Measurements from ENCODE around the gene ARHGEF38.

The ARHGEF38 gene

DNA sequence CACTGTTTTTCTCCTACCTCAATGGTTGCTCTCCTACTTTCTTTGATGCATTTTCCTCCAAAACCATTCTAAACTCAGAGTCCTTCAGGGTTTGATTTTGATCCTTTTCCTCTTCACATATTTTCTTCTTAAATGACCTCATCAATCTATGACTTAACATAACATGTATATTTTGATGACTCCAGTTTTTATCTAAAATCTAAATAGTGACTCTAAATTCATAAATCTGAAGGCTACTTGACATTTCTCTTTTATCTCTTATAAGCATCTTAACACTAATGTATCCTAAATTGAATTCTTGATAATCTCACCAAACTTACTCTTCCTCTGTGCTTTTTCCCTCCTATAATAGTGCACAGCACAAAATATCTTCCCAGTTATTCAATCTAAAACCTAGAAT lies 4.7 kb upstream of the ARHGEF38 start:
- no peaks in the 10 kb centered on the region for H3F3A ChIP-seq (ENCODE audit: control insufficient read depth, insufficient read depth)
- peaks cover 11% of the 10 kb centered on the region for H3K4me1 ChIP-seq (ENCODE audit: control insufficient read depth, low read length)
- no peaks in the 10 kb centered on the region for H3K36me3 ChIP-seq (ENCODE audit: control insufficient read depth, low read length)
- H4K20me1 ChIP-seq (ENCODE audit: control insufficient read depth, insufficient read depth, low read depth, low read length): no peaks in the 10 kb centered on the region
- H3K27me3 ChIP-seq (ENCODE audit: control insufficient read depth, low read length): no peaks in the 10 kb centered on the region; the same call in 1 of the 2 replicates
- no peak for TF ChIP-seq EZH2phosphoT487 (IDR thresholded peaks at IDR 0.05; ENCODE audit: borderline replicate concordance, low read length)
- TF ChIP-seq, protein P1, sequence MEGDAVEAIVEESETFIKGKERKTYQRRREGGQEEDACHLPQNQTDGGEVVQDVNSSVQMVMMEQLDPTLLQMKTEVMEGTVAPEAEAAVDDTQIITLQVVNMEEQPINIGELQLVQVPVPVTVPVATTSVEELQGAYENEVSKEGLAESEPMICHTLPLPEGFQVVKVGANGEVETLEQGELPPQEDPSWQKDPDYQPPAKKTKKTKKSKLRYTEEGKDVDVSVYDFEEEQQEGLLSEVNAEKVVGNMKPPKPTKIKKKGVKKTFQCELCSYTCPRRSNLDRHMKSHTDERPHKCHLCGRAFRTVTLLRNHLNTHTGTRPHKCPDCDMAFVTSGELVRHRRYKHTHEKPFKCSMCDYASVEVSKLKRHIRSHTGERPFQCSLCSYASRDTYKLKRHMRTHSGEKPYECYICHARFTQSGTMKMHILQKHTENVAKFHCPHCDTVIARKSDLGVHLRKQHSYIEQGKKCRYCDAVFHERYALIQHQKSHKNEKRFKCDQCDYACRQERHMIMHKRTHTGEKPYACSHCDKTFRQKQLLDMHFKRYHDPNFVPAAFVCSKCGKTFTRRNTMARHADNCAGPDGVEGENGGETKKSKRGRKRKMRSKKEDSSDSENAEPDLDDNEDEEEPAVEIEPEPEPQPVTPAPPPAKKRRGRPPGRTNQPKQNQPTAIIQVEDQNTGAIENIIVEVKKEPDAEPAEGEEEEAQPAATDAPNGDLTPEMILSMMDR (IDR thresholded peaks at IDR 0.05; ENCODE audit: low read depth, low read length, poor library complexity, severe bottlenecking): no peak
- no peaks in the 10 kb centered on the region for H3K79me2 ChIP-seq (ENCODE audit: control insufficient read depth, low read length)
- no peaks in the 10 kb centered on the region for H3K9me3 ChIP-seq (ENCODE audit: control insufficient read depth, insufficient read depth, low read length)
- no peaks in the 10 kb centered on the region for H3K9me2 ChIP-seq (replicated peaks; ENCODE audit: control insufficient read depth, low read length)
- H3K4me2 ChIP-seq (ENCODE audit: low read length): no peak overlapping the region
- no peak overlapping the region for H3K4me3 ChIP-seq (ENCODE audit: low read length)
- no peak overlapping the region for H3K27ac ChIP-seq (ENCODE audit: low read depth, low read length)

DNA sequence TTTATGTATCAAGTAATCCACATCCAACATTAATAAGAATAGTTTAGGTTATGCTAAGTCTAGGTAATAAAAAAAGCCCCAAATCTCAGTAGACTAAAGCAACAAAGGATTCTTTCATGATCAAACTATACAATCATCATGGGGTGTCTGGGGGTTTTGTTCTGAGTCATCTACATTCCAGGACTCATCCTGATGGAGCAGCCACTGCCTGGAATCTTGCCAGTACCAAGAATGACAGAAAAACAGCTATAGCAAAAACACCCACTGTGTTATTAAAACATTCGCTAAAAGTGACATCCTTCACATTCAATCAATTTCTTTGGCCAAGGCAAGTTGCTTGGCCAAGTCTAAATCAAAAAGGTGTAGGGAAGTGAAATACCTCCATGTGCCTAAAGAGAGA lies 3.9 kb upstream of the ARHGEF38 start:
- no peaks in the 10 kb centered on the region for H3K9me3 ChIP-seq (ENCODE audit: control insufficient read depth, insufficient read depth, low read length)
- no peaks in the 10 kb centered on the region; the same call in 1 of the 2 replicates for H3K27me3 ChIP-seq (ENCODE audit: control insufficient read depth, low read length)

DNA sequence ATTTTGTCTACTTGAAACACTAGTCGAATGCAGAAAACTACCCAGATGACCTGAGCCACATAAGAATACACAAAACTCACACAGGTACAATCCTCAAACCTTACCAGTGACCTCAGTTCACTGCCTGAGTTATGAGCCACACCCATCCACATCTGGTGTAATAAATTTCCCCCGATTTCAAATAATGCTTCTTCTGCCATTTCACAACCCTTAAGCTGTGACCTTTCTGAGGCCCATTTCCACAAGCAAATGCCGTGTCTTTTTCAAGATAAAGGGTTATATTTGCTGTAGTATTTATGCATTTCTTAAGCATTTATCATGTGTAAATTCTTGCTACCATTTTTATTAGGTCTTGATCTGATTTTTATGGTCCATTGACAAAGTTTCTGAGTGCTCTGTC lies 1.8 kb upstream of the ARHGEF38 start:
- no peaks in the 10 kb centered on the region for H4K20me1 ChIP-seq (ENCODE audit: control insufficient read depth, insufficient read depth, low read depth, low read length)
- peaks cover 11% of the 10 kb centered on the region for H3K4me1 ChIP-seq (ENCODE audit: control insufficient read depth, low read length)
- no peaks in the 10 kb centered on the region for H3K27me3 ChIP-seq (ENCODE audit: control insufficient read depth, low read length)
- H3K4me3 ChIP-seq (ENCODE audit: low read length): no peak overlapping the region
- H3K9me3 ChIP-seq (ENCODE audit: control insufficient read depth, insufficient read depth, low read length): no peaks in the 10 kb centered on the region
- no peaks in the 10 kb centered on the region for H3F3A ChIP-seq (ENCODE audit: control insufficient read depth, insufficient read depth)
- TF ChIP-seq, protein P1 (IDR thresholded peaks at IDR 0.05; ENCODE audit: low read depth, low read length, poor library complexity, severe bottlenecking): no peak
- no peaks in the 10 kb centered on the region for H3K79me2 ChIP-seq (ENCODE audit: control insufficient read depth, low read length)
- no peaks in the 10 kb centered on the region for H3K36me3 ChIP-seq (ENCODE audit: control insufficient read depth, low read length)
- no peak overlapping the region for H3K4me2 ChIP-seq (ENCODE audit: low read length)
- no peaks in the 10 kb centered on the region for H3K9me2 ChIP-seq (replicated peaks; ENCODE audit: control insufficient read depth, low read length)
- no peak overlapping the region for H3K27ac ChIP-seq (ENCODE audit: low read depth, low read length)

More for the DNA sequence above, 3.9 kb upstream of the ARHGEF38 start:
- H3K36me3 ChIP-seq (ENCODE audit: control insufficient read depth, low read length): no peaks in the 10 kb centered on the region
- no peaks in the 10 kb centered on the region for H3K79me2 ChIP-seq (ENCODE audit: control insufficient read depth, low read length)
- no peaks in the 10 kb centered on the region for H3F3A ChIP-seq (ENCODE audit: control insufficient read depth, insufficient read depth)
- H3K4me2 ChIP-seq (ENCODE audit: low read length): no peak overlapping the region
- H4K20me1 ChIP-seq (ENCODE audit: control insufficient read depth, insufficient read depth, low read depth, low read length): no peaks in the 10 kb centered on the region
- peaks cover 11% of the 10 kb centered on the region for H3K4me1 ChIP-seq (ENCODE audit: control insufficient read depth, low read length)
- no peak overlapping the region for H3K4me3 ChIP-seq (ENCODE audit: low read length)
- no peak overlapping the region for H3K27ac ChIP-seq (ENCODE audit: low read depth, low read length)
- no peaks in the 10 kb centered on the region for H3K9me2 ChIP-seq (replicated peaks; ENCODE audit: control insufficient read depth, low read length)
- no peak for TF ChIP-seq EZH2phosphoT487 (IDR thresholded peaks at IDR 0.05; ENCODE audit: borderline replicate concordance, low read length)
- TF ChIP-seq, protein P1 (IDR thresholded peaks at IDR 0.05; ENCODE audit: low read depth, low read length, poor library complexity, severe bottlenecking): no peak

DNA sequence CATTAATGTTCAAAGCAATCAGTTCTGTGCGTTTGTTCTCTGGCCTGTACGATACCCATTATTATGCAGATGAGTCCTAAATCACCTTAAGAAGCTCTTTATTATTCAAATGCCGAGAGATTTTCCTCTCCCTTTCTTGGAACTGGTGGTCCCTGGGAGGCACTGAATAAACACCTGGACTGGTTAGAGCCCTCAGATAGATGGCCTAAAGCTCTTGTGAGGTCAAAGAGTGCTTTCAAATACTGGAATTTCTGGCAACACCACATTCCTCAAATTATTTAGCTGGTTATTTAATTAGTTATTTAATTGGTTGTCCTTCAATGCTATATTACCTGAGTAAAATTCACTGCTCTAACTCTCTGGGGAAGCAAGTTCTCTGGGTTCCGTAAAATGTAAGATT lies 3.0 kb downstream of the ARHGEF38 start:
- no peak for TF ChIP-seq EZH2phosphoT487 (IDR thresholded peaks at IDR 0.05; ENCODE audit: borderline replicate concordance, low read length)
- TF ChIP-seq, protein P1 (IDR thresholded peaks at IDR 0.05; ENCODE audit: low read depth, low read length, poor library complexity, severe bottlenecking): no peak
- no peaks in the 10 kb centered on the region for H3F3A ChIP-seq (ENCODE audit: control insufficient read depth, insufficient read depth)
- peaks cover 11% of the 10 kb centered on the region for H3K4me1 ChIP-seq (ENCODE audit: control insufficient read depth, low read length)
- no peaks in the 10 kb centered on the region for H4K20me1 ChIP-seq (ENCODE audit: control insufficient read depth, insufficient read depth, low read depth, low read length)
- H3K79me2 ChIP-seq (ENCODE audit: control insufficient read depth, low read length): no peaks in the 10 kb centered on the region
- no peaks in the 10 kb centered on the region for H3K9me2 ChIP-seq (replicated peaks; ENCODE audit: control insufficient read depth, low read length)
- H3K36me3 ChIP-seq (ENCODE audit: control insufficient read depth, low read length): no peaks in the 10 kb centered on the region
- H3K4me3 ChIP-seq (ENCODE audit: low read length): no peak overlapping the region
- no peaks in the 10 kb centered on the region for H3K9me3 ChIP-seq (ENCODE audit: control insufficient read depth, insufficient read depth, low read length)
- H3K27me3 ChIP-seq (ENCODE audit: control insufficient read depth, low read length): no peaks in the 10 kb centered on the region
- no peak overlapping the region for H3K4me2 ChIP-seq (ENCODE audit: low read length)
- H3K27ac ChIP-seq (ENCODE audit: low read depth, low read length): no peak overlapping the region

Data from DOHH2 (cell line).